GM21717 (cell line): ENCODE measurements around the gene LRRTM3.

Experiments used
- ATAC-seq: cut with Tn5 transposase; IDR thresholded peaks from one replicate; pipeline ENCODE4 v1.9.1; 2021; ENCODE audit warnings: mild to moderate bottlenecking, moderate library complexity; ENCODE audit not compliant: unreplicated experiment

The LRRTM3 gene

GRCh38 chr10:67112765-67113164 is 186.9 kb downstream of the LRRTM3 start:
- no peak for ATAC-seq

- ATAC-seq = no peak
Observed at GRCh38 chr10:67114945-67115344, 189.1 kb downstream of the LRRTM3 start.

GRCh38 chr10:67115972-67116371 is 190.1 kb downstream of the LRRTM3 start:
- ATAC-seq = no peak

GRCh38 chr10:67119651-67120050 is 193.8 kb downstream of the LRRTM3 start:
- ATAC-seq = no peak

- ATAC-seq = no peak
Observed at GRCh38 chr10:67127441-67127840, 201.6 kb downstream of the LRRTM3 start.

GRCh38 chr10:67140641-67141040 is 214.8 kb downstream of the LRRTM3 start:
- ATAC-seq = no peak

GRCh38 chr10:67141300-67141699 is 215.5 kb downstream of the LRRTM3 start:
- ATAC-seq = no peak

- ATAC-seq = no peak
Observed at GRCh38 chr10:67144530-67144929, 218.7 kb downstream of the LRRTM3 start.
